HCT116 (cell line): ENCODE measurements around the gene CENPB. TPM values are rescaled to one million over a fixed set of nuclear protein-coding genes. Genes with fewer than 3 reads are reported as not detected.

Source experiments
- ATAC-seq: fragments of 200-7000 bp; cut with Tn5 transposase; 2 replicates; pipeline ENCODE4 v1.9.1; 2020; ENCODE audit warnings: mild to moderate bottlenecking, moderate library complexity
- BruUV-seq: library from RNA; stranded (reverse); fragments of 400-500 nt; replicated peaks from 2 replicates; lab custom pipeline; 2021; lab: Mats Ljungman, UMichigan
- CTCF ChIA-PET: fragments of 300-600 bp; sonication (Branson Sonifier 250); formaldehyde crosslinking; loops from one replicate; lab custom pipeline; 2021; ENCODE audit warnings: antibody characterized with exemption; lab: Charles Lee
- POLR2A ChIA-PET: fragments of 300-600, 350-600 bp; sonication (Branson Sonifier 250); formaldehyde crosslinking; loops from one replicate; lab custom pipeline; 2021; ENCODE audit warnings: antibody characterized with exemption; lab: Charles Lee
- RAD21 ChIA-PET, 2 experiments: fragments of 300-600 bp; sonication (Branson Sonifier 250); formaldehyde crosslinking; loops; one replicate each; lab custom pipeline; 2023; ENCODE audit warnings: low total read pairs in 2 of 2; ENCODE audit not compliant: uncharacterized antibody in 2 of 2, unreplicated experiment in 2 of 2, low non-redundant PET in 1 of 2; lab: Charles Lee
- DNase-seq: peaks from one replicate; pipeline ENCODE4 v3.0.0-alpha.2; 2010; ENCODE audit warnings: low read depth, low spot score
- H2AFZ ChIP-seq: fragments of 200-600 bp; shearing (Covaris generic), sonication (generic); 2 replicates; pipeline ENCODE4 v1.6.1; 2017; ENCODE audit warnings: low read depth, mixed run types, mixed read lengths, antibody characterized with exemption, low read length; ENCODE audit not compliant: poor library complexity, severe bottlenecking
- H3K27ac ChIP-seq: 2 replicates; pipeline ENCODE4 v1.5.1; 2012; ENCODE audit warnings: low read depth, low read length
- H3K27me3 ChIP-seq: fragments of 200-600 bp; sonication (generic); 2 replicates; pipeline ENCODE4 v1.6.1; 2016; ENCODE audit warnings: mixed run types, low read length, mixed read lengths; ENCODE audit not compliant: insufficient read depth
- H3K36me3 ChIP-seq, 2 experiments: fragments of 200-500 bp in 1 of 2; fragments of 200-600 bp in 1 of 2; sonication (Bioruptor generic) in 1 of 2; sonication (generic) in 1 of 2; 2 replicates each; pipeline versions ENCODE4 v1.5.1 to v1.6.1; 2014 to 2016; ENCODE audit warnings: low read length in 2 of 2, inconsistent platforms in 1 of 2, mixed read lengths in 1 of 2, mixed run types in 1 of 2; ENCODE audit not compliant: insufficient read depth in 2 of 2, control insufficient read depth in 1 of 2
- H3K4me1 ChIP-seq, 2 experiments: fragments of 200-600 bp in 1 of 2; sonication (generic) in 1 of 2; 2 replicates each; pipeline versions ENCODE4 v1.5.1 to v1.6.1; 2012 to 2017; ENCODE audit warnings: low read length in 2 of 2, inconsistent platforms in 1 of 2, mild to moderate bottlenecking in 1 of 2, mixed read lengths in 1 of 2, mixed run types in 1 of 2, moderate library complexity in 1 of 2; ENCODE audit not compliant: insufficient read depth in 2 of 2, control insufficient read depth in 1 of 2
- H3K4me2 ChIP-seq: fragments of 200-600 bp; sonication (generic); 2 replicates; pipeline ENCODE4 v1.6.1; 2017; ENCODE audit warnings: mixed run types, low read length, mixed read lengths
- H3K4me3 ChIP-seq, 2 experiments: fragments of 200-600 bp in 1 of 2; sonication (generic) in 1 of 2; replicated peaks in 1 of 2; 2 replicates each; pipeline ENCODE4 v1.5.1; 2011 to 2016; ENCODE audit warnings: low read length in 2 of 2, control low read depth in 1 of 2, low read depth in 1 of 2, mild to moderate bottlenecking in 1 of 2, mixed read lengths in 1 of 2, mixed run types in 1 of 2
- H3K79me2 ChIP-seq: fragments of 200-600 bp; sonication (generic); 2 replicates; pipeline ENCODE4 v1.6.1; 2017; ENCODE audit warnings: mild to moderate bottlenecking, mixed run types, low read length, moderate library complexity, mixed read lengths; ENCODE audit not compliant: insufficient read depth
- H3K9ac ChIP-seq: fragments of 200-600 bp; sonication (generic); 2 replicates; pipeline ENCODE4 v1.6.1; 2016; ENCODE audit warnings: low read length, mixed read lengths
- H3K9me2 ChIP-seq: fragments of 200-600 bp; sonication (generic), shearing (Covaris generic); 2 replicates; pipeline ENCODE4 v1.6.1; 2017; ENCODE audit warnings: mixed run types, mild to moderate bottlenecking, moderate library complexity; ENCODE audit not compliant: insufficient read depth
- H3K9me3 ChIP-seq, 2 experiments: fragments of 200-500 bp in 1 of 2; fragments of 200-600 bp in 1 of 2; sonication (Bioruptor generic) in 1 of 2; sonication (generic) in 1 of 2; 2 replicates each; pipeline ENCODE4 v1.6.1; 2014 to 2017; ENCODE audit warnings: low read length in 2 of 2, mixed read lengths in 2 of 2, inconsistent platforms in 1 of 2, low read depth in 1 of 2, mild to moderate bottlenecking in 1 of 2, mixed run types in 1 of 2, moderate library complexity in 1 of 2; ENCODE audit not compliant: control insufficient read depth in 1 of 2, insufficient read depth in 1 of 2
- H4K20me1 ChIP-seq: fragments of 200-600 bp; sonication (generic), shearing (Covaris generic); 2 replicates; pipeline ENCODE4 v1.6.1; 2017; ENCODE audit warnings: mixed run types, mild to moderate bottlenecking, moderate library complexity; ENCODE audit not compliant: insufficient read depth
- CBX3 ChIP-seq: IDR thresholded peaks from 2 replicates; pipeline ENCODE4 v1.6.1; 2012; ENCODE audit warnings: low read depth
- CEBPB ChIP-seq: IDR thresholded peaks from 2 replicates; pipeline ENCODE4 v1.6.1; 2012; ENCODE audit warnings: low read depth
- EGR1 ChIP-seq: IDR thresholded peaks from 2 replicates; pipeline ENCODE4 v1.6.1; 2012; ENCODE audit warnings: low read depth
- ELF1 ChIP-seq: IDR thresholded peaks from 2 replicates; pipeline ENCODE4 v1.6.1; 2012; ENCODE audit warnings: low read depth, borderline replicate concordance
- EZH2 ChIP-seq: fragments of 200-600 bp; sonication (generic); IDR thresholded peaks from 2 replicates; pipeline ENCODE4 v1.6.1; 2017; ENCODE audit warnings: antibody characterized with exemption, mixed run types
- EZH2phosphoT487 ChIP-seq: fragments of 200-600 bp; IDR thresholded peaks from 2 replicates; pipeline ENCODE4 v1.6.1; 2018; ENCODE audit warnings: antibody characterized with exemption, borderline replicate concordance
- JUND ChIP-seq: IDR thresholded peaks from 2 replicates; pipeline ENCODE4 v1.6.1; 2012
- POLR2A ChIP-seq: IDR thresholded peaks from 2 replicates; pipeline ENCODE4 v1.7.0; 2011; ENCODE audit warnings: borderline replicate concordance; ENCODE audit not compliant: insufficient read depth, insufficient read length; ENCODE audit errors: extremely low read depth
- SIN3A ChIP-seq: IDR thresholded peaks from 2 replicates; pipeline ENCODE4 v1.6.1; 2012; ENCODE audit warnings: low read depth
- SP1 ChIP-seq: IDR thresholded peaks from 2 replicates; pipeline ENCODE4 v1.6.1; 2012; ENCODE audit warnings: low read depth
- YY1 ChIP-seq: IDR thresholded peaks from 2 replicates; pipeline ENCODE4 v1.6.1; 2011; ENCODE audit warnings: low read length, low read depth, moderate library complexity, mild to moderate bottlenecking; ENCODE audit not compliant: insufficient replicate concordance; ENCODE audit errors: extremely low read depth
- intact Hi-C: fragments of 100-400 bp; cut with micrococcal nuclease; formaldehyde crosslinking; loops from 2 replicates; pipeline ENCODE4 v1.10.0; 2022
- total RNA-seq: library from RNA; stranded (reverse); gene quantifications from one replicate; pipeline ENCODE4 v1.2.1, GENCODE V29; 2021; ENCODE audit not compliant: unreplicated experiment
- TF ChIP-seq, protein P1 (sequence below): IDR thresholded peaks from 2 replicates; pipeline ENCODE4 v1.6.1; 2012; ENCODE audit warnings: low read depth
- TF ChIP-seq, protein P2 (sequence below): IDR thresholded peaks from 2 replicates; pipeline ENCODE4 v1.6.1; 2012
- TF ChIP-seq, protein P3 (sequence below): IDR thresholded peaks from 2 replicates; pipeline ENCODE4 v1.6.1; 2011; ENCODE audit warnings: mild to moderate bottlenecking, low read length, moderate library complexity; ENCODE audit not compliant: insufficient replicate concordance; ENCODE audit errors: extremely low read depth

CENPB gene
- total RNA-seq, 1 experiment from 2014 or later = 67.2 TPM

DNA sequence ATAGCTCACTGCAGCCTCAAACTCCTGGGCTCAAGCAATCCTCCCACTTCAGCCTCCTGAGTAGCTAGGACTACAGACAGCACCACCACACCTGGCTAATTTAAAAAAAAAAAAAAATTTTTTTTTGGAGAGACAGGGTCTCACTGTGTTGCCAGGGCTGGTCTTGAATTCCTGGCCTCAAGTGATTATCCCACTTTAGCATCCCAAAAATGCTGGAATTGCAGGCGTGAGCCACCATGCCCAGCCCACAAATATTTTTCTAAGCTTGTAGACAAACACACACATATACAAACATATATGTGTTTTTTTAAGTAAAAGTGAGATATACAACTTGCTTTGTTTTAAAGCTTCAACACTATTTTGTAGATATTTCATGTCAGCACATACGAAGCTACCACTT is 43.3 kb downstream of the CENPB start:
- CTCF ChIA-PET = no interaction called here

More for the DNA sequence above, 43.3 kb downstream of the CENPB start:
- peaks cover 9 to 18% of the 10 kb centered on the region in 2 experiments for H3K4me1 ChIP-seq
- no peak overlapping the region for H3K4me3 ChIP-seq
- RAD21 ChIA-PET = no interaction called here
- intact Hi-C loops = no loop called here
- no peak overlapping the region for H2AFZ ChIP-seq
- no peaks in the 10 kb centered on the region for H3K9me2 ChIP-seq
- no peak overlapping the region for H3K9ac ChIP-seq
- no peak for TF ChIP-seq JUND
- TF ChIP-seq, protein P1, sequence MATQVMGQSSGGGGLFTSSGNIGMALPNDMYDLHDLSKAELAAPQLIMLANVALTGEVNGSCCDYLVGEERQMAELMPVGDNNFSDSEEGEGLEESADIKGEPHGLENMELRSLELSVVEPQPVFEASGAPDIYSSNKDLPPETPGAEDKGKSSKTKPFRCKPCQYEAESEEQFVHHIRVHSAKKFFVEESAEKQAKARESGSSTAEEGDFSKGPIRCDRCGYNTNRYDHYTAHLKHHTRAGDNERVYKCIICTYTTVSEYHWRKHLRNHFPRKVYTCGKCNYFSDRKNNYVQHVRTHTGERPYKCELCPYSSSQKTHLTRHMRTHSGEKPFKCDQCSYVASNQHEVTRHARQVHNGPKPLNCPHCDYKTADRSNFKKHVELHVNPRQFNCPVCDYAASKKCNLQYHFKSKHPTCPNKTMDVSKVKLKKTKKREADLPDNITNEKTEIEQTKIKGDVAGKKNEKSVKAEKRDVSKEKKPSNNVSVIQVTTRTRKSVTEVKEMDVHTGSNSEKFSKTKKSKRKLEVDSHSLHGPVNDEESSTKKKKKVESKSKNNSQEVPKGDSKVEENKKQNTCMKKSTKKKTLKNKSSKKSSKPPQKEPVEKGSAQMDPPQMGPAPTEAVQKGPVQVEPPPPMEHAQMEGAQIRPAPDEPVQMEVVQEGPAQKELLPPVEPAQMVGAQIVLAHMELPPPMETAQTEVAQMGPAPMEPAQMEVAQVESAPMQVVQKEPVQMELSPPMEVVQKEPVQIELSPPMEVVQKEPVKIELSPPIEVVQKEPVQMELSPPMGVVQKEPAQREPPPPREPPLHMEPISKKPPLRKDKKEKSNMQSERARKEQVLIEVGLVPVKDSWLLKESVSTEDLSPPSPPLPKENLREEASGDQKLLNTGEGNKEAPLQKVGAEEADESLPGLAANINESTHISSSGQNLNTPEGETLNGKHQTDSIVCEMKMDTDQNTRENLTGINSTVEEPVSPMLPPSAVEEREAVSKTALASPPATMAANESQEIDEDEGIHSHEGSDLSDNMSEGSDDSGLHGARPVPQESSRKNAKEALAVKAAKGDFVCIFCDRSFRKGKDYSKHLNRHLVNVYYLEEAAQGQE = no peak
- TF ChIP-seq EZH2phosphoT487 = no peak
- TF ChIP-seq YY1 = no peak
- TF ChIP-seq, protein P2, sequence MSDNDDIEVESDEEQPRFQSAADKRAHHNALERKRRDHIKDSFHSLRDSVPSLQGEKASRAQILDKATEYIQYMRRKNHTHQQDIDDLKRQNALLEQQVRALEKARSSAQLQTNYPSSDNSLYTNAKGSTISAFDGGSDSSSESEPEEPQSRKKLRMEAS = no peak
- TF ChIP-seq, protein P3, sequence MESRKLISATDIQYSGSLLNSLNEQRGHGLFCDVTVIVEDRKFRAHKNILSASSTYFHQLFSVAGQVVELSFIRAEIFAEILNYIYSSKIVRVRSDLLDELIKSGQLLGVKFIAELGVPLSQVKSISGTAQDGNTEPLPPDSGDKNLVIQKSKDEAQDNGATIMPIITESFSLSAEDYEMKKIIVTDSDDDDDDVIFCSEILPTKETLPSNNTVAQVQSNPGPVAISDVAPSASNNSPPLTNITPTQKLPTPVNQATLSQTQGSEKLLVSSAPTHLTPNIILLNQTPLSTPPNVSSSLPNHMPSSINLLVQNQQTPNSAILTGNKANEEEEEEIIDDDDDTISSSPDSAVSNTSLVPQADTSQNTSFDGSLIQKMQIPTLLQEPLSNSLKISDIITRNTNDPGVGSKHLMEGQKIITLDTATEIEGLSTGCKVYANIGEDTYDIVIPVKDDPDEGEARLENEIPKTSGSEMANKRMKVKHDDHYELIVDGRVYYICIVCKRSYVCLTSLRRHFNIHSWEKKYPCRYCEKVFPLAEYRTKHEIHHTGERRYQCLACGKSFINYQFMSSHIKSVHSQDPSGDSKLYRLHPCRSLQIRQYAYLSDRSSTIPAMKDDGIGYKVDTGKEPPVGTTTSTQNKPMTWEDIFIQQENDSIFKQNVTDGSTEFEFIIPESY = no peak
- no peak for TF ChIP-seq CEBPB
- TF ChIP-seq POLR2A = no peak
- no peak for TF ChIP-seq SP1
- no peak for TF ChIP-seq EZH2
- TF ChIP-seq EGR1 = no peak
- TF ChIP-seq CBX3 = no peak
- no peak for TF ChIP-seq ELF1
- TF ChIP-seq SIN3A = no peak
- no peaks in the 10 kb centered on the region for H3K36me3 ChIP-seq
- POLR2A ChIA-PET = no interaction called here
- no peak overlapping the region for H3K4me2 ChIP-seq
- no peak overlapping the region for H3K27ac ChIP-seq
- no peaks in the 10 kb centered on the region for H4K20me1 ChIP-seq
- no peaks in the 10 kb centered on the region for H3K79me2 ChIP-seq
- ATAC-seq = no peak
- H3K27me3 ChIP-seq = no peaks in the 10 kb centered on the region
- BruUV-seq = no TSS peak
- no peaks in the 10 kb centered on the region for H3K9me3 ChIP-seq
- no peak for DNase-seq
